NT2/D1 (cell line): ENCODE measurements around the gene KCNA4.

Experiments
- SUZ12 ChIP-seq: IDR thresholded peaks from 2 replicates; pipeline ENCODE4 v1.6.1; 2011; ENCODE audit not compliant: insufficient read length, insufficient read depth; ENCODE audit errors: extremely low read depth
- ZNF274 ChIP-seq: IDR thresholded peaks from 2 replicates; pipeline ENCODE4 v1.6.1; 2011; ENCODE audit warnings: mild to moderate bottlenecking, low read depth, low read length

- TF ChIP-seq ZNF274: no peak
- TF ChIP-seq SUZ12: no peak
Observed at GRCh38 chr11:30062103-30062502, 45.3 kb upstream of the KCNA4 start.
